ENCODE results near the gene BUB3. TPM values are rescaled to one million over a fixed set of nuclear protein-coding genes. Genes with fewer than 3 reads are reported as not detected.
A peak's percentile ranks its signal among the peaks of the same experiment; 100 is the strongest.

Gene BUB3
- total and polyA plus RNA-seq, 2 of the 13 experiments (the other 11 are each of a cell fraction or from before 2014, with no cell fraction given): 174 to 188 TPM

- TF ChIP-seq FOXO4 (CRISPR knock-in tag; conservative IDR thresholded peaks at IDR 0.05) (no peak), NFIC (IDR thresholded peaks at IDR 0.05; ENCODE audit: low read length) (no peak), ZNF644 (CRISPR knock-in tag; IDR thresholded peaks at IDR 0.05; ENCODE audit: low read depth) (no peak), MAZ (IDR thresholded peaks at IDR 0.05; ENCODE audit: borderline replicate concordance, low read depth, low read length) (no peak), MAZ (CRISPR knock-in tag; IDR thresholded peaks at IDR 0.05; ENCODE audit: low read depth) (peak; percentile 47; the same call in 1 of the 2 replicates), NR2F1 (CRISPR knock-in tag; IDR thresholded peaks at IDR 0.05) (no peak), ZNF784 (CRISPR knock-in tag; IDR thresholded peaks at IDR 0.05; ENCODE audit: borderline replicate concordance) (no peak), ZNF441 (CRISPR knock-in tag; IDR thresholded peaks at IDR 0.05; ENCODE audit: borderline replicate concordance) (0 out of 2 replicates have a peak, but pooled peaks have one; percentile 33), MYC (CRISPR knock-in tag; IDR thresholded peaks at IDR 0.05; ENCODE audit: borderline replicate concordance) (peak; percentile 64), ARNTL (CRISPR knock-in tag; IDR thresholded peaks at IDR 0.05) (peak; percentile 46; the same call in 1 of the 2 replicates), CERS6 (CRISPR knock-in tag; IDR thresholded peaks at IDR 0.05) (no peak), JDP2 (CRISPR knock-in tag; IDR thresholded peaks at IDR 0.05; ENCODE audit: borderline replicate concordance) (no peak), TAF1 (CRISPR knock-in tag; IDR thresholded peaks at IDR 0.05) (peak; percentile 86), KMT2B (CRISPR knock-in tag; IDR thresholded peaks at IDR 0.05) (peak; percentile 62), CHD2 (IDR thresholded peaks at IDR 0.05; ENCODE audit: low read depth, low read length) (peak; percentile 50; the same call in 1 of the 2 replicates), PRMT3 (CRISPR knock-in tag; IDR thresholded peaks at IDR 0.05; ENCODE audit: borderline replicate concordance, low read depth) (no peak), BHLHE40 (IDR thresholded peaks at IDR 0.05; ENCODE audit: low read length) (peak; percentile 48), MED1 (CRISPR knock-in tag; IDR thresholded peaks at IDR 0.05) (no peak), CC2D1A (CRISPR knock-in tag; IDR thresholded peaks at IDR 0.05) (0 out of 2 replicates have a peak, but pooled peaks have one; percentile 51), ONECUT2 (CRISPR knock-in tag; IDR thresholded peaks at IDR 0.05) (no peak), ZNF260 (CRISPR knock-in tag; IDR thresholded peaks at IDR 0.05; ENCODE audit: borderline replicate concordance, low read depth) (no peak)
Observed at GRCh38 chr10:123154092-123154710, at the start of gene BUB3 (continued).

Data from HepG2 (cell line).